ENCODE data around the gene NPPC. TPM values are rescaled to one million over a fixed set of nuclear protein-coding genes. Genes with fewer than 3 reads are reported as not detected.

Gene NPPC
- total and polyA plus RNA-seq, 2 of the 8 experiments (the other 6 are each of a cell fraction or from before 2014, with no cell fraction given), result 1.3 to 4.7 TPM

DNA sequence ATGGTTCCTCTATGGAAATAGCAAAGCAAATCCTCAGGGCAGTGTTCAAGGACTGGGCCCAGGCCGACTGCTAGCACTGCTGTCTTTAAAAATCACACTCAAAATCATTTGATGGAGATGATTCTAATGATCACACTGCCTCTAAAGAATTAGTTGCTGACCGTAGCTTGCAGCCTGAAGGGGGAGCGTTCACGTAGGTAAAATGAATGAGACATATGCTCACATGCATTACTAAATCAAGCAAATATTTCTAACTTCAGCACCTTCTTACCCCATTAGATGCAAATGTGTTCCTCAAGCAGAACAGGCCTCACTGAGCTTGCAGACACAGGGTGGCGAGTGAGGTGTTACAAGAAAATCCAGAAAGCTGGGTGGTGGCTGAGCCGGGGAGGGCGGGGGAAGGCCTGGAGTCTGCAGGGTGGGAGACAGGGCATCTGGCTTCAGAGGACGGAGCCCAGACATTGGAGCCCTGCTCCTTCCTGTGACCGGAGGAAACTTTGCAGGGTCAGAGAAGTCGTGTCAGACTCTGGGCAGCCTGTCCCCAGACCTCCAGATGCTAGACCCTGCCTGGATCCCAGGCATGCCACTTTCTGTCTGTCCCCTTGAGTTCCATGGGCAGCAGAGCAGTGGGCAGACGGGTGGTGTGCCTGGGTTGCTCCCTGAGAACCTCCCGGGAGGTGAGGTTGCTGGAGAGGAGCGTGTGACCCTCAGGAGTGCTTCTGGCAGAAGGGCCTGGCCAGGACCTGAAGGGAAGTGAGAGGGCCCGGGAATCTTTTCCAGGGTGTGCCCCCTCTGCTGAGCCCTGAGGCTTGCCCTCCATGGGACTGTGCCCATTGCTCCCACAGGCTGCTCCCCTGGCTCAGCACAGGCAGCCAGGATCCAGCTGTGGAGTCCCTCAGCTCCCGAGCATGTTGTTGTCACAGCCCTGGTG, 7.1 kb upstream of the NPPC start:
- ChIA-PET POLR2A (ENCODE audit: partially characterized antibody) (no interaction called here), CTCF (ENCODE audit: partially characterized antibody) (interaction anchor here (0.6 to 3.6 kb wide), 10 partner anchors 8 to 497 kb away, joined by 3 to 17 read pairs (median 4); no protein-coding TSS in a partner anchor)
- Histone ChIP-seq H3K79me1 (ENCODE audit: low read depth, low read length) (no peaks in the 10 kb centered on the region), H3K9me3 (ENCODE audit: insufficient read depth in 2 of 2, low read depth in 1 of 2, low read length in 1 of 2) (no peaks in the 10 kb centered on the region), H3K4me3 (ENCODE audit: extremely low read depth in 1 of 4, insufficient read depth in 2 of 4, low read depth in 3 of 4, low read length in 4 of 4) (no peak overlapping the region), H3K4ac (replicated peaks; ENCODE audit: insufficient read length, low read depth, low read length) (no peak overlapping the region), H3K4me2 (ENCODE audit: insufficient read depth in 1 of 2, low read depth in 2 of 2, low read length in 2 of 2) (no peak overlapping the region), H3K36me3 (ENCODE audit: control insufficient read depth in 2 of 4, insufficient read depth in 4 of 4, low read length in 3 of 4) (no peaks in the 10 kb centered on the region), H4K8ac (ENCODE audit: extremely low read depth, insufficient read depth, low read length) (peak overlapping the region; percentile 14; the same call in 1 of the 2 replicates), H3K23me2 (ENCODE audit: low read depth, low read length) (no peaks in the 10 kb centered on the region), H2AK5ac (ENCODE audit: low read depth, low read length) (no peak overlapping the region), H3K4me1 (replicated peaks in 1 of 4; ENCODE audit: control insufficient read depth in 3 of 4, insufficient read depth in 4 of 4, low read length in 3 of 4) (peaks cover 0 to 2% (median 0%) of the 10 kb centered on the region in 4 experiments; a peak in 2 of 7 replicates), H3K56ac (replicated peaks; ENCODE audit: insufficient read length, low read depth, low read length) (no peak overlapping the region), H2BK15ac (ENCODE audit: low read length) (no peak overlapping the region), H4K20me1 (replicated peaks in 1 of 2; ENCODE audit: control insufficient read depth in 1 of 2, insufficient read depth in 2 of 2, low read length in 2 of 2) (no peaks in the 10 kb centered on the region), H3K14ac (ENCODE audit: insufficient read length) (no peak overlapping the region), H4K5ac (ENCODE audit: insufficient read length, low read depth, low read length) (no peak overlapping the region), H3K79me2 (ENCODE audit: control insufficient read depth in 1 of 2, insufficient read depth in 2 of 2, low read length in 2 of 2) (no peaks in the 10 kb centered on the region), H4K91ac (replicated peaks; ENCODE audit: insufficient read length, low read length) (no peak overlapping the region), H2BK20ac (ENCODE audit: low read length) (no peak overlapping the region), H2BK5ac (ENCODE audit: low read depth, low read length) (no peak overlapping the region), H2BK12ac (ENCODE audit: low read depth, low read length) (no peak overlapping the region), H2BK120ac (replicated peaks; ENCODE audit: low read depth, low read length) (no peak overlapping the region), H3K18ac (ENCODE audit: extremely low read depth, low read length) (no peak overlapping the region), H3K23ac (ENCODE audit: insufficient read length) (no peak overlapping the region), H3K27ac (ENCODE audit: low read depth, low read length) (no peak overlapping the region), H3K27me3 (replicated peaks in 1 of 4; ENCODE audit: control insufficient read depth in 3 of 4, extremely low read depth in 1 of 4, insufficient read depth in 3 of 4, low read length in 3 of 4) (peaks cover 0 to 11% (median 4%) of the 10 kb centered on the region in 4 experiments; a peak in 5 of 7 replicates), H2AFZ (ENCODE audit: low read length) (no peak overlapping the region), H3K9ac (replicated peaks in 1 of 4; ENCODE audit: extremely low read depth in 1 of 4, low read depth in 3 of 4, low read length in 3 of 4) (no peak overlapping the region)
- FAIRE-seq (no peak), DNase-seq (ENCODE audit: low read depth in 1 of 2, low spot score in 2 of 2) (peak in 1 of 2 experiments; percentile 42)
- 89% methylated on average over 15 of the region's 15 CpGs; no CpG with 5 or more reads in 1 of the 2 experiments for WGBS, 2 experiments (ENCODE audit: extremely low coverage in 1 of 2, insufficient coverage in 1 of 2, insufficient read length in 1 of 2, insufficient replicate concordance in 2 of 2, low coverage in 1 of 2, low lambda C conversion rate in 2 of 2, missing lambda C conversion rate in 1 of 2)
- TF ChIP-seq SAP30 (IDR thresholded peaks at IDR 0.05; ENCODE audit: insufficient read depth, insufficient replicate concordance, low read length), result no peak
- TF ChIP-seq, protein P1, sequence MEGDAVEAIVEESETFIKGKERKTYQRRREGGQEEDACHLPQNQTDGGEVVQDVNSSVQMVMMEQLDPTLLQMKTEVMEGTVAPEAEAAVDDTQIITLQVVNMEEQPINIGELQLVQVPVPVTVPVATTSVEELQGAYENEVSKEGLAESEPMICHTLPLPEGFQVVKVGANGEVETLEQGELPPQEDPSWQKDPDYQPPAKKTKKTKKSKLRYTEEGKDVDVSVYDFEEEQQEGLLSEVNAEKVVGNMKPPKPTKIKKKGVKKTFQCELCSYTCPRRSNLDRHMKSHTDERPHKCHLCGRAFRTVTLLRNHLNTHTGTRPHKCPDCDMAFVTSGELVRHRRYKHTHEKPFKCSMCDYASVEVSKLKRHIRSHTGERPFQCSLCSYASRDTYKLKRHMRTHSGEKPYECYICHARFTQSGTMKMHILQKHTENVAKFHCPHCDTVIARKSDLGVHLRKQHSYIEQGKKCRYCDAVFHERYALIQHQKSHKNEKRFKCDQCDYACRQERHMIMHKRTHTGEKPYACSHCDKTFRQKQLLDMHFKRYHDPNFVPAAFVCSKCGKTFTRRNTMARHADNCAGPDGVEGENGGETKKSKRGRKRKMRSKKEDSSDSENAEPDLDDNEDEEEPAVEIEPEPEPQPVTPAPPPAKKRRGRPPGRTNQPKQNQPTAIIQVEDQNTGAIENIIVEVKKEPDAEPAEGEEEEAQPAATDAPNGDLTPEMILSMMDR (IDR thresholded peaks at IDR 0.05; ENCODE audit: control extremely low read depth in 1 of 3, insufficient read depth in 1 of 3, low read depth in 1 of 3, low read length in 3 of 3), result peak in 1 of 3 experiments; percentile 11; a peak in 1 of 4 replicates

Measured in H1 (cell line).